Ureter (tissue), 1 donor: ENCODE measurements around the gene TVP23A. TPM values are rescaled to one million over a fixed set of nuclear protein-coding genes. Genes with fewer than 3 reads are reported as not detected.
"Not testable (repeated sequence)": the region's sequence is repeated elsewhere in the genome, so short reads cannot be mapped to it uniquely, and the experiment has no call there.

ENCODE experiments used
- DNase-seq: peaks from one replicate; pipeline ENCODE4 v3.0.0-alpha.2; 2020; ENCODE audit warnings: low spot score
- total RNA-seq: library from RNA; stranded (reverse); gene quantifications from one replicate; pipeline ENCODE4 v1.2.4, GENCODE V29; 2023
- donor health status: DM: yes; HTN: yes; CAD: no.

Gene TVP23A
- total RNA-seq, 1 donor from 2014 or later = 3.3 TPM

- no peak for DNase-seq
Measured at GRCh38 chr16:10835281-10835931, 16.8 kb upstream of the TVP23A start.

- no peak for DNase-seq
Measured at GRCh38 chr16:10834766-10835165, 16.2 kb upstream of the TVP23A start.

- DNase-seq = no peak
Measured at GRCh38 chr16:10834130-10834529, 15.5 kb upstream of the TVP23A start.

- DNase-seq = no peak
Measured at GRCh38 chr16:10833271-10833670, 14.7 kb upstream of the TVP23A start.

GRCh38 chr16:10831894-10832886 lies 13.6 kb upstream of the TVP23A start:
- no peak for DNase-seq

GRCh38 chr16:10830240-10830639 lies 11.6 kb upstream of the TVP23A start:
- not testable (repeated sequence) for DNase-seq

- DNase-seq = not testable (repeated sequence)
Measured at GRCh38 chr16:10829390-10830098, 10.9 kb upstream of the TVP23A start.

GRCh38 chr16:10828851-10829366 lies 10.3 kb upstream of the TVP23A start:
- DNase-seq = peak; percentile 93

GRCh38 chr16:10827691-10828341 lies 9.2 kb upstream of the TVP23A start:
- DNase-seq = peak; percentile 81

GRCh38 chr16:10824111-10824893 lies 5.7 kb upstream of the TVP23A start:
- peak; percentile 66 for DNase-seq

- DNase-seq = no peak
Measured at GRCh38 chr16:10822702-10823101, 4.1 kb upstream of the TVP23A start.

- DNase-seq = no peak
Measured at GRCh38 chr16:10820546-10820945, 2.0 kb upstream of the TVP23A start.

- DNase-seq = no peak
Measured at GRCh38 chr16:10817514-10817913, 1.1 kb downstream of the TVP23A start.

- no peak for DNase-seq
Measured at GRCh38 chr16:10813099-10813455, 5.5 kb downstream of the TVP23A start.

GRCh38 chr16:10812312-10813098 lies 6.1 kb downstream of the TVP23A start:
- DNase-seq = no peak

GRCh38 chr16:10809706-10810105 lies 8.9 kb downstream of the TVP23A start:
- DNase-seq = no peak

- DNase-seq = no peak
Measured at GRCh38 chr16:10808850-10809249, 9.7 kb downstream of the TVP23A start.

GRCh38 chr16:10808218-10808617 lies 10.4 kb downstream of the TVP23A start:
- no peak for DNase-seq

GRCh38 chr16:10806698-10807097 lies 11.9 kb downstream of the TVP23A start:
- no peak for DNase-seq

- DNase-seq = no peak
Measured at GRCh38 chr16:10805334-10805733, 13.3 kb downstream of the TVP23A start.
